ENCODE results near the gene CCNB1IP1. TPM values are rescaled to one million over a fixed set of nuclear protein-coding genes. Genes with fewer than 3 reads are reported as not detected.

CCNB1IP1 gene, protein sequence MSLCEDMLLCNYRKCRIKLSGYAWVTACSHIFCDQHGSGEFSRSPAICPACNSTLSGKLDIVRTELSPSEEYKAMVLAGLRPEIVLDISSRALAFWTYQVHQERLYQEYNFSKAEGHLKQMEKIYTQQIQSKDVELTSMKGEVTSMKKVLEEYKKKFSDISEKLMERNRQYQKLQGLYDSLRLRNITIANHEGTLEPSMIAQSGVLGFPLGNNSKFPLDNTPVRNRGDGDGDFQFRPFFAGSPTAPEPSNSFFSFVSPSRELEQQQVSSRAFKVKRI
- 10 to 100 TPM; 27.1 to 50.5 (median 44.7) TPM for total RNA-seq

DNA sequence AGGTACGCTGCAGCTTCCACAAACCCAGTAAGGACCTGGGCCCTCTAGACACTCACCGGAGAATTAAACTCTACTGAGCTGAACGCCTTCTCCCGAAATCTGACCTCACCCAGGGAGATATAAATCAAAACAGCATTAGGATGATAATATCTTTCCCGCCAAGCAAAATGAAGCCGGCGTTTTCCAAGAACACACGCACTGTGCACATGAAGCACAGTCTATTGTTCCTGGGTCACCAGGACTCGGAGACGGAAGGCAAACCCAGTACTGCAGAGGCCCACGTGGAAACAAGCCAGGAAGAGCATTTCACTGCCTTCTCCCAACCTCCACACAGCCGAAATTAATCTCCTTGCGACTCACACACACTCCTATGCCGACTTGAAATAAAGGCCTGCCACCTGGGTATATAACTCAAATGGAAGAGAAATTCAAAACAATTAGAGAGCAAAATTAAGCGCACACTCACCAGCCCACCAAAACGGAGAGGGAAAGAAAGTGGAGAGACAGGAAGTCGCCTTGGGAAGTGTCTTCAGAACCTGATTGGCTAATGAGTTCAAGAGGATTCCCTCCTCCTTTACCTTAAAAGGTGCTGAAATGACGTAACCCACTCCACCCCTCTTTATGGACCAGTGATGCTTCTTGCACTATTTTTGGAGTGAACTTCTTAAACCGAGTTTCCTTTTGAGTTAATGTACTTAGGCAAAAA is at the start of gene CCNB1IP1:
TSS of gene CCNB1IP1 (minus strand) at position 492 of the 706 bp plus-strand sequence. CDS start 16,756 bp downstream, outside the sequence.
- DNase-seq, result peak in 1 of 2 donors; percentile 69
- peaks cover 12 to 32% (median 16%) of the 10 kb centered on the region in 4 donors for H3K4me1 ChIP-seq
- peak within 1 kb of the TSS; percentile 50 to 73 (median 57) for H3K4me3 ChIP-seq
- no peaks in the 10 kb centered on the region for H3K27me3 ChIP-seq
- no peaks in the 10 kb centered on the region for H3K9me3 ChIP-seq
- WGBS, 2 donors, result 0% methylated on average over 19 of the region's 19 CpGs
- ATAC-seq (ENCODE audit: low FRiP score in 2 of 2), result peak; percentile 94 to 97
- TF ChIP-seq, protein P1, sequence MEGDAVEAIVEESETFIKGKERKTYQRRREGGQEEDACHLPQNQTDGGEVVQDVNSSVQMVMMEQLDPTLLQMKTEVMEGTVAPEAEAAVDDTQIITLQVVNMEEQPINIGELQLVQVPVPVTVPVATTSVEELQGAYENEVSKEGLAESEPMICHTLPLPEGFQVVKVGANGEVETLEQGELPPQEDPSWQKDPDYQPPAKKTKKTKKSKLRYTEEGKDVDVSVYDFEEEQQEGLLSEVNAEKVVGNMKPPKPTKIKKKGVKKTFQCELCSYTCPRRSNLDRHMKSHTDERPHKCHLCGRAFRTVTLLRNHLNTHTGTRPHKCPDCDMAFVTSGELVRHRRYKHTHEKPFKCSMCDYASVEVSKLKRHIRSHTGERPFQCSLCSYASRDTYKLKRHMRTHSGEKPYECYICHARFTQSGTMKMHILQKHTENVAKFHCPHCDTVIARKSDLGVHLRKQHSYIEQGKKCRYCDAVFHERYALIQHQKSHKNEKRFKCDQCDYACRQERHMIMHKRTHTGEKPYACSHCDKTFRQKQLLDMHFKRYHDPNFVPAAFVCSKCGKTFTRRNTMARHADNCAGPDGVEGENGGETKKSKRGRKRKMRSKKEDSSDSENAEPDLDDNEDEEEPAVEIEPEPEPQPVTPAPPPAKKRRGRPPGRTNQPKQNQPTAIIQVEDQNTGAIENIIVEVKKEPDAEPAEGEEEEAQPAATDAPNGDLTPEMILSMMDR (IDR thresholded peaks at IDR 0.05), result no peak
- TF ChIP-seq EP300 (IDR thresholded peaks at IDR 0.05) (peak in 1 of 4 donors; percentile 6), POLR2AphosphoS5 (IDR thresholded peaks at IDR 0.05) (peak; percentile 62 to 69), POLR2A (IDR thresholded peaks at IDR 0.05) (peak in 3 of 4 donors; percentile 23 to 61 (median 52))
- H3K27ac ChIP-seq, result peak within 1 kb of the TSS; percentile 80 to 84 (median 82)
- H3K36me3 ChIP-seq, result peaks cover 0 to 11% (median 4%) of the 10 kb centered on the region in 4 donors

DNA sequence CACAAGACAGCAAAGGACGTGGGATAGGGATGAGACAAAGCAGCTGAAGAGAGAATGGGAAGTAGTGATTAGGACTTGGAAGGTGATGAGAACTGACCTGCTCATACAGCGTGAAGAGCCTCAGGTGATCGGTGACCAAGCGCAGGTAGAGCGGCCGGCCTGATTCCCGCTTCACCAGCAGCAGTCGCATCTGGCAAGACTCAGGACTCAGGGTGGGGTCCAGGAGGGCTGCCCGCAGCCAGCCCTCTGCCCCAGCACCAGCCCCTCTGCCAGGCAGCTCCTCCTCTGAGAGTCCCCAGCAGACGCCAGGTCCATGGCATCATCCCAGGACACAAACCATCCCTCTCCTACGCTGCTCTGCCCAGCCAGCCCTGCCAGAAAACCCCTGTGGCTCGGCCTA is 49.4 kb upstream of the CCNB1IP1 start:
- Histone ChIP-seq H3K9me3 (no peaks in the 10 kb centered on the region), H3K4me1 (no peaks in the 10 kb centered on the region), H3K36me3 (peaks cover 89 to 100% (median 97%) of the 10 kb centered on the region in 4 donors), H3K27ac (no peak overlapping the region), H3K27me3 (no peaks in the 10 kb centered on the region), H3K4me3 (no peak overlapping the region)
- no peak for TF ChIP-seq EP300 (IDR thresholded peaks at IDR 0.05)
- TF ChIP-seq POLR2A (IDR thresholded peaks at IDR 0.05), result no peak
- no peak for TF ChIP-seq POLR2AphosphoS5 (IDR thresholded peaks at IDR 0.05)
- TF ChIP-seq, protein P1 (IDR thresholded peaks at IDR 0.05), result no peak
- ATAC-seq (ENCODE audit: low FRiP score in 2 of 2) (no peak), DNase-seq (peak in 1 of 2 donors; percentile 45)
- 93 to 96% methylated on average over 12 of the region's 12 CpGs for WGBS, 2 donors

DNA sequence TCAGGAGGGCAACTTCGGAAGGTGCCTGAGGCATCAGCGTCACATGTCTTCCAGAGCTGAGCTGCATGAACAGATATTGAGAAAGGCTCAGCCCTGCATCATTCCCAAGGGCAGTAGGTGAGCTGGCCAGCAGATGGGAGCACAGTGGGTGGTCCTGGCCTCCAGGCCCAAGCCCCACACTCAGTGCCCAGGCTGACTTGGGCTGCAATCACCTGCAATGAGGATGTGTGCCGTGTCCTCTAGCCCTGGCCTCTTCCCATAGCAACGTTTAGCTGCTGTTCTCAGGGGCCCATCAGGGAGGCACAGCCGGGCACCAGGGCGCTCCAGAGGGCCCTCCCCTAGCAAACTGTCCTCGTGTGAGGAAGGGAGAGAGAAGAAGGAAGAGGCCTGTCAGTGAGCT is 48.3 kb upstream of the CCNB1IP1 start:
- WGBS, 2 donors, result 80 to 84% methylated on average over 3 to 7 of the region's 7 CpGs
- TF ChIP-seq, protein P1 (IDR thresholded peaks at IDR 0.05), result no peak
- TF ChIP-seq POLR2AphosphoS5 (IDR thresholded peaks at IDR 0.05), result no peak
- TF ChIP-seq POLR2A (IDR thresholded peaks at IDR 0.05), result no peak
- TF ChIP-seq EP300 (IDR thresholded peaks at IDR 0.05), result no peak
- DNase-seq (peak in 1 of 2 donors; percentile 51), ATAC-seq (ENCODE audit: low FRiP score in 2 of 2) (no peak)
- Histone ChIP-seq H3K27ac (no peak overlapping the region), H3K4me1 (no peaks in the 10 kb centered on the region), H3K36me3 (peaks cover 87 to 100% (median 100%) of the 10 kb centered on the region in 4 donors), H3K9me3 (no peaks in the 10 kb centered on the region), H3K4me3 (no peak overlapping the region), H3K27me3 (no peaks in the 10 kb centered on the region)

DNA sequence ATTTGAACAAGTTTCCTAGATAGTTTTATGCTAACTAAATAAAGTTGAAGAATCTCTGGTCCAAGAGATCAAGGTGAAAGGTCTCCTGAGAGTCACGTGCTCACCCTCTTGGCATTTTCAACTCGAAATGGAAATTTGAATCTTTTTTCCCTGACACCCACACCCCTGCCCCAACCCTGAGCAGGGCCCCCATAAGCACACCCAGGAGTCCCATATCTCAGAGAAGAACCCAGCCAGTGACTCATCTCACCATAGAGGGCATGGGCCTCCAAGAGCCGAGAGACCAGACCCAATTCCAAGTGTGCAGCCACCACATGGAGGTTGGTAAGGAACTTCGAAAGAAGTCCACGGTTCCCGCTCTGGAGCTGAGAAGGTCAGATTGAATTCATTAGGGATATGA is 47.6 kb upstream of the CCNB1IP1 start:
- no peak for ATAC-seq (ENCODE audit: low FRiP score in 2 of 2)
- TF ChIP-seq, protein P1 (IDR thresholded peaks at IDR 0.05), result no peak
- TF ChIP-seq POLR2AphosphoS5 (IDR thresholded peaks at IDR 0.05) (no peak), EP300 (IDR thresholded peaks at IDR 0.05) (no peak), POLR2A (IDR thresholded peaks at IDR 0.05) (no peak)
- Histone ChIP-seq H3K4me1 (no peaks in the 10 kb centered on the region), H3K36me3 (peaks cover 86 to 100% (median 100%) of the 10 kb centered on the region in 4 donors), H3K27me3 (no peaks in the 10 kb centered on the region), H3K9me3 (no peaks in the 10 kb centered on the region), H3K27ac (no peak overlapping the region), H3K4me3 (no peak overlapping the region)
- DNase-seq, result no peak
- 81 to 87% methylated on average over 6 of the region's 6 CpGs for WGBS, 2 donors
